Parathyroid adenoma (tissue), 2 donors: ENCODE data around the gene C2orf92.

Source experiments
- H2AFZ ChIP-seq: fragments of 300-600 bp; sonication (generic); one replicate; pipeline ENCODE4 v1.7.0; 2017; ENCODE audit warnings: antibody characterized with exemption, mild to moderate bottlenecking
- H3K27ac ChIP-seq: fragments of 300-600 bp; sonication (generic); one replicate; pipeline ENCODE4 v1.7.0; 2017
- H3K27me3 ChIP-seq: fragments of 300-600 bp; sonication (generic); one replicate; pipeline ENCODE4 v1.7.0; 2017; ENCODE audit warnings: low read length; ENCODE audit not compliant: control insufficient read depth, insufficient read depth
- H3K36me3 ChIP-seq: fragments of 300-600 bp; sonication (generic); one replicate; pipeline ENCODE4 v1.7.0; 2017; ENCODE audit warnings: low read length; ENCODE audit not compliant: control insufficient read depth, insufficient read depth
- H3K4me1 ChIP-seq: fragments of 300-600 bp; sonication (generic); one replicate; pipeline ENCODE4 v1.7.0; 2017; ENCODE audit warnings: control low read depth
- H3K4me2 ChIP-seq: fragments of 300-600 bp; sonication (generic); one replicate; pipeline ENCODE4 v1.7.0; 2017; ENCODE audit warnings: low read length
- H3K4me3 ChIP-seq: fragments of 300-600 bp; sonication (generic); one replicate; pipeline ENCODE4 v1.7.0; 2017; ENCODE audit warnings: low read depth, low read length
- H3K79me2 ChIP-seq: fragments of 300-600 bp; sonication (generic); one replicate; pipeline ENCODE4 v1.7.0; 2017; ENCODE audit warnings: control low read depth
- H3K9ac ChIP-seq: fragments of 300-600 bp; sonication (generic); one replicate; pipeline ENCODE4 v1.7.0; 2017; ENCODE audit warnings: mild to moderate bottlenecking
- H3K9me3 ChIP-seq: fragments of 300-600 bp; sonication (generic); one replicate; pipeline ENCODE4 v1.7.0; 2017; ENCODE audit warnings: low read length; ENCODE audit not compliant: control insufficient read depth
- CTCF ChIP-seq: fragments of 300-600 bp; sonication (generic); IDR thresholded peaks from one replicate; pipeline ENCODE4 v1.7.0; 2017; ENCODE audit warnings: antibody characterized with exemption, mild to moderate bottlenecking
- donor health status: primary hyperparathyroidism.

The C2orf92 gene

DNA sequence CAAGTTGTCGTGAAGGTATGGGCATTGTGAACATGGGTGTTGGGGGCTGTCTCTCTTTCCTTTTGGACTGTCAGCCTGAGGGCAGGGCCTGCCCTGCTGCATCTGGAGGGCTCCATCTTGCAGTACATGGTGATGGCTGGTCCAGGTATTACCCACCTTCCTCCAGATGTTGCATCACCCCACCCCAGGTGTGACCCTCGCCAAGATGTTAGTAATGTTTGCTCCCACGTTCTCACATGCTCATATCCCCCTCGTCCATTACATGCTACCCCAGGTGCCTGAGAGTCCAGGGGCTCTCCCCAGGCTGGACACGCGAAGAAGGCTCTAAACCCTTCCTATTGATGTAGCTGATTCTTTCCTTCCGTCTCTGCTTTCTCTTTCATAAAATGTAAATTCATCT is 57.8 kb downstream of the C2orf92 start:
- Histone ChIP-seq H3K79me2 (no peaks in the 10 kb centered on the region), H3K4me1 (no peaks in the 10 kb centered on the region), H3K4me2 (no peak overlapping the region), H3K4me3 (no peak overlapping the region), H3K36me3 (no peaks in the 10 kb centered on the region), H3K9me3 (no peaks in the 10 kb centered on the region), H2AFZ (no peak overlapping the region), H3K27ac (no peak overlapping the region), H3K9ac (no peak overlapping the region), H3K27me3 (no peaks in the 10 kb centered on the region)
- TF ChIP-seq CTCF: no peak

DNA sequence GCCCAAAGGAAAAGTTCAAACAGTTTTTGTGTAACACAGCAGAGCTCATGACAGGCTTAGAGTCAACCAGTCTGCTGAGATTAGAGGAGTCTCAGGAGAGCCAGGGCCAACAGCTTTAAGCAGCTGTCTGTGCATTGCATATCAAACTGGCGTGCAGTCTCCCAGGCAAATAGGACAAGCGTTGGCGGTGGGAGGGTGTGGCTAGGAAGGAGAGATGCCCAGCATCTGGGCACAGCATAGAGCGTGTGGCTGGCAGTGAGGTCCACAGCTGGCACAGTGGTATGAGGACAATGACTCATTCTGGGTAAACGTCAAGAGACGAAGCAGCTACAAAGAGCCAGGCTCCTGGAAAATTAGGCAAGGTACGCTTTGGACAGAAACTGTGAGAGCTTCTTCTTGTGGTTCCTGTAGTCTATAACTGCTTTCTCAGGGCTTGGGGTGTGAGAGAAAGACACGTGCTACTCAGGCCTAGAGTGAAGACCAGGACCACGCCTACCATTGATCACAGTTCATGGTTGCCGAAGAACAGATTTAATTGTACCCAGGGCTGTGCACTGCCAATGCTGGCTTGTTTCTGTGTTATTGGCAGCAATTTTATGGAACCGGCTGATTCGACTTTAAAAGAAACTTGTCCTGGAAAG is 58.7 kb downstream of the C2orf92 start:
- no peak overlapping the region for H3K4me2 ChIP-seq
- H3K4me3 ChIP-seq: no peak overlapping the region
- H2AFZ ChIP-seq: no peak overlapping the region
- TF ChIP-seq CTCF: no peak
- H3K9ac ChIP-seq: no peak overlapping the region
- no peaks in the 10 kb centered on the region for H3K4me1 ChIP-seq
- H3K36me3 ChIP-seq: no peaks in the 10 kb centered on the region
- no peaks in the 10 kb centered on the region for H3K79me2 ChIP-seq
- no peaks in the 10 kb centered on the region for H3K9me3 ChIP-seq
- no peak overlapping the region for H3K27ac ChIP-seq
- H3K27me3 ChIP-seq: no peaks in the 10 kb centered on the region

- no peak overlapping the region for H3K4me3 ChIP-seq
- no peak overlapping the region for H3K4me2 ChIP-seq
- H3K4me1 ChIP-seq: no peaks in the 10 kb centered on the region
- H2AFZ ChIP-seq: no peak overlapping the region
- no peaks in the 10 kb centered on the region for H3K9me3 ChIP-seq
- H3K27me3 ChIP-seq: no peaks in the 10 kb centered on the region
- no peaks in the 10 kb centered on the region for H3K79me2 ChIP-seq
- H3K27ac ChIP-seq: no peak overlapping the region
- no peak overlapping the region for H3K9ac ChIP-seq
- TF ChIP-seq CTCF: no peak
- H3K36me3 ChIP-seq: no peaks in the 10 kb centered on the region
Observed at GRCh38 chr2:97730245-97730644, 60.7 kb downstream of the C2orf92 start.

- H3K27me3 ChIP-seq: no peaks in the 10 kb centered on the region
- no peak for TF ChIP-seq CTCF
- H3K27ac ChIP-seq: no peak overlapping the region
- no peak overlapping the region for H3K4me2 ChIP-seq
- H3K4me3 ChIP-seq: no peak overlapping the region
- no peaks in the 10 kb centered on the region for H3K4me1 ChIP-seq
- H3K36me3 ChIP-seq: no peaks in the 10 kb centered on the region
- no peaks in the 10 kb centered on the region for H3K9me3 ChIP-seq
- no peak overlapping the region for H2AFZ ChIP-seq
- H3K9ac ChIP-seq: no peak overlapping the region
- H3K79me2 ChIP-seq: no peaks in the 10 kb centered on the region
Observed at GRCh38 chr2:97731274-97732020, 61.9 kb downstream of the C2orf92 start.
